Measurements from ENCODE around the gene RSF1. TPM values are rescaled to one million over a fixed set of nuclear protein-coding genes. Genes with fewer than 3 reads are reported as not detected.

RSF1 gene
- total and polyA plus RNA-seq, 2 experiments from 2014 or later, result 47.9 to 48.8 TPM

- Histone ChIP-seq H3K27ac (no peak overlapping the region), H3K27me3 (no peaks in the 10 kb centered on the region), H3K79me2 (no peaks in the 10 kb centered on the region), H3K36me3 (replicated peaks; ENCODE audit: insufficient read depth, low read depth) (peaks cover 7% of the 10 kb centered on the region), H3K4me2 (no peak overlapping the region), H3K4me1 (ENCODE audit: insufficient read depth) (no peaks in the 10 kb centered on the region), H3K9me3 (ENCODE audit: low read depth) (no peaks in the 10 kb centered on the region), H3K9me2 (replicated peaks; ENCODE audit: insufficient read depth) (no peaks in the 10 kb centered on the region), H4K20me1 (ENCODE audit: insufficient read depth, poor library complexity, severe bottlenecking) (no peaks in the 10 kb centered on the region), H2AFZ (no peak overlapping the region), H3K4me3 (no peak overlapping the region)
- no peak for TF ChIP-seq CTCF (IDR thresholded peaks at IDR 0.05; ENCODE audit: poor library complexity)
- TF ChIP-seq EZH2phosphoT487 (IDR thresholded peaks at IDR 0.05; ENCODE audit: low read depth, severe bottlenecking, unreplicated experiment), result no peak
- no peak for DNase-seq (ENCODE audit: low spot score)
Measured at GRCh38 chr11:77611921-77612320, 208.6 kb downstream of the RSF1 start.

Small RNAs within 50 kb of the gene (small RNA-seq; reads per million reads assigned to genes)
- not detected for gene RF00019

Other genes starting within 250 kb of the RSF1 start
- 6.6 and 11.7 TPM in 2 replicates for gene AQP11, start 230.8 kb downstream of the RSF1 start, total RNA-seq
- gene AQP11, start 230.8 kb downstream of the RSF1 start, polyA plus RNA-seq, result 9.3 and 13.5 TPM in 2 replicates
- gene CLNS1A, start 182.9 kb downstream of the RSF1 start, total RNA-seq, result 121 and 137 TPM in 2 replicates
- 77.3 and 80.6 TPM in 2 replicates for gene CLNS1A, start 182.9 kb downstream of the RSF1 start, polyA plus RNA-seq
- 20.3 and 22.0 TPM in 2 replicates for gene AAMDC, start 422 bp upstream of the RSF1 start, total RNA-seq
- gene AAMDC, start 422 bp upstream of the RSF1 start, polyA plus RNA-seq, result 77.2 and 78.0 TPM in 2 replicates
- 22.7 and 28.0 TPM in 2 replicates for gene INTS4, start 173.9 kb upstream of the RSF1 start, total RNA-seq
- 19.2 and 24.0 TPM in 2 replicates for gene INTS4, start 173.9 kb upstream of the RSF1 start, polyA plus RNA-seq
- 6.0 TPM in 2 replicates for gene KCTD14, start 202.6 kb upstream of the RSF1 start, total RNA-seq
- gene KCTD14, start 202.6 kb upstream of the RSF1 start, polyA plus RNA-seq, result 8.1 and 8.7 TPM in 2 replicates
- 0.17 TPM in 1 of 2 replicates, not detected in the other for gene THRSP, start 243.1 kb upstream of the RSF1 start, total RNA-seq
- gene THRSP, start 243.1 kb upstream of the RSF1 start, polyA plus RNA-seq, result 0.13 and 0.17 TPM in 2 replicates